NT2/D1 (cell line): ENCODE results near the gene SAFB.

Experiments
- DNase-seq: peaks from one replicate; pipeline ENCODE4 v3.0.0-alpha.2; 2011; ENCODE audit warnings: low read depth, low spot score
- H3K27me3 ChIP-seq: 2 replicates; pipeline ENCODE4 v1.6.0; 2011; ENCODE audit warnings: mild to moderate bottlenecking; ENCODE audit not compliant: insufficient read length, insufficient read depth
- H3K36me3 ChIP-seq: 2 replicates; pipeline ENCODE4 v1.6.1; 2011; ENCODE audit warnings: mild to moderate bottlenecking, low read length, mixed read lengths; ENCODE audit not compliant: insufficient read depth, insufficient read length
- H3K4me1 ChIP-seq: 2 replicates; pipeline ENCODE4 v1.5.1; 2011; ENCODE audit not compliant: insufficient read depth, insufficient read length
- H3K4me3 ChIP-seq: 2 replicates; pipeline ENCODE4 v1.5.1; 2011; ENCODE audit warnings: low read depth; ENCODE audit not compliant: insufficient read length
- H3K9ac ChIP-seq: 2 replicates; pipeline ENCODE4 v1.6.0; 2011; ENCODE audit warnings: low read depth; ENCODE audit not compliant: insufficient read length
- H3K9me3 ChIP-seq: 2 replicates; pipeline ENCODE4 v1.5.1; 2011; ENCODE audit warnings: mild to moderate bottlenecking, low read length; ENCODE audit not compliant: insufficient read depth
- SUZ12 ChIP-seq: IDR thresholded peaks from 2 replicates; pipeline ENCODE4 v1.6.1; 2011; ENCODE audit not compliant: insufficient read length, insufficient read depth; ENCODE audit errors: extremely low read depth
- YY1 ChIP-seq: IDR thresholded peaks from 2 replicates; pipeline ENCODE4 v1.6.1; 2011; ENCODE audit not compliant: insufficient read length, insufficient read depth
- ZNF274 ChIP-seq: IDR thresholded peaks from 2 replicates; pipeline ENCODE4 v1.6.1; 2011; ENCODE audit warnings: mild to moderate bottlenecking, low read depth, low read length

SAFB gene

GRCh38 chr19:5628461-5628860 is 5.6 kb downstream of the SAFB start:
- H3K4me1 ChIP-seq = peaks cover 9% of the 10 kb centered on the region
- no peak overlapping the region for H3K9ac ChIP-seq
- DNase-seq = no peak
- no peak overlapping the region for H3K4me3 ChIP-seq
- H3K9me3 ChIP-seq = no peaks in the 10 kb centered on the region
- no peaks in the 10 kb centered on the region for H3K27me3 ChIP-seq
- peaks cover 91% of the 10 kb centered on the region for H3K36me3 ChIP-seq
- no peak for TF ChIP-seq YY1
- no peak for TF ChIP-seq SUZ12
- no peak for TF ChIP-seq ZNF274

DNA sequence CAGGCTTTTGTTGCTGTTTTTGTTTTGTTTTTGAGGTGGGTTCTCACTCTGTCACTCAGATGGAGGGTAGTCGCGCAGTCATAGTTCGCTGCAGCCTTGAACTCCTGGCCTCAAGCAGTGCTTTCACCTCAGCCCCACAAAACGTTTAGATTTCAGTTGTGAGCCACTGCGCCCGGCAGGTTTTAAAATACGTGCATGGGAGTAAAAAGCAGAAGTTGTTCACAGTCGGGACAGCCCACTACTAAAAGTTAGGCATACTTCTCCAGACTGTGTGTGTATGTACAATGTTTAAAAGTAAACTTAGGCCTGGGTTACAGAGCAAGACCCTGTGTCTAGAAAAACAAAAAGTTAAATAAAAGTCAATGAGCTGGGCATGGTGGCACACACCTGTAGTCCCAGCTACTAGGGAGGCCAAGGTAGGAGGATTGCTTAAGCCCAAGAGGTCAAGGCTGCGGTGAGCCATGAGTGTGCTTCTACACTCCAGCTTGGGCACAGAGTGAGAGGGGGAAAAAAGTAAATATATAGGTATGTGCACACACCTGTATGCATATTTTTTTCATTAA is 6.1 kb downstream of the SAFB start:
- H3K4me3 ChIP-seq = no peak overlapping the region
- no peaks in the 10 kb centered on the region for H3K9me3 ChIP-seq
- peaks cover 92% of the 10 kb centered on the region for H3K36me3 ChIP-seq
- H3K27me3 ChIP-seq = no peaks in the 10 kb centered on the region
- H3K9ac ChIP-seq = no peak overlapping the region
- H3K4me1 ChIP-seq = peaks cover 9% of the 10 kb centered on the region
- no peak for TF ChIP-seq YY1
- TF ChIP-seq SUZ12 = no peak
- TF ChIP-seq ZNF274 = no peak
- DNase-seq = no peak

DNA sequence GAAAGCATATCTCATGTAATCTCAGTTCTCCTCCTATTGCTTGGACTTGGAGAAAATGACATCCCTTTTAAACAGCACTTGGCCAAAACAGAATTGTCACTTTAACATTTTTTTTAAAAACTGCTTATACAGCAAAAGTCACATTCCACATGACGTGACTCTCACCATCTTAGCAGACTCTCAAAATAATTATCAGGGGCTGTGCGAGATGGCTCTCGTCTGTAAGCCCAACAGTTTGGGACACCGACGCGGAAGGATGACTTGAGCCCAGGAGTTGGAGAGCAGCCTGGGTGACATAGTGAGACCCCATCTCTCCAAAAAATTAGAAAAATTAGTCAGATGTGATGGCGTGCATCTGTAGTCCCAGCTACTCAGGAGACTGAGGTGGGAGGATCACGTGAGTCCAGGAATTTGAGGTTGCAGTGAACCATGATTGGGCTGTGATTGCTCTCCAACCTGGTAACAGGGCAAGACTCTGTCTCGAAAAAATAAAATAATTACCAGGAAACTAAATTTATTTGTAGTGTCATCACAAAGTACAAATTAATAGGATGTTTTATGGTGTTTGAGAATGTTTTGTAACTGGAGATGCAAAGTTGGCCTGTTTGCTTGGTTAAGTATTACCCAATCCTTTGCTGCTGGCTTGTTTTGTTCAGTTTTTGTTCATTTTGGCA is 8.8 kb downstream of the SAFB start:
- no peaks in the 10 kb centered on the region for H3K27me3 ChIP-seq
- peaks cover 81% of the 10 kb centered on the region for H3K36me3 ChIP-seq

DNA sequence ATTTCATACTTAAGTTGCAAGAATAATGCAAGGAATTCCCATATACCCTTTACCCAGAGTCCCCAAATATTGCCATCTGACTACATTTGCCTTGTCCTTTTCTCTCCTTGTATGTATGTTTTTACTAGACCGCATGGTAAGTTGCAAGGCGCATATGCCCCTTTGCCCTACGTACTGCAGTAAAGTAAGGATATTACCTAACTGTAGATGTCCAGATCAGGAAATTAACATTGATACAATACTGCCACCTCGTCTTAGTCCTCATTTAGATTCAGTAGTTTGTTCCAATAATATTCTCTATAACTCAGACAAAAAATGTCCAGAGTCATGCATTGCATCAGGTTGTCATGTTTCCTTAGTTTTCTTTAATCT is 9.3 kb downstream of the SAFB start:
- no peak for TF ChIP-seq ZNF274
- no peak for TF ChIP-seq SUZ12
- no peak for TF ChIP-seq YY1
- peaks cover 5% of the 10 kb centered on the region for H3K4me1 ChIP-seq
- DNase-seq = no peak
- no peaks in the 10 kb centered on the region for H3K9me3 ChIP-seq
- H3K4me3 ChIP-seq = no peak overlapping the region
- H3K9ac ChIP-seq = no peak overlapping the region
- H3K27me3 ChIP-seq = no peaks in the 10 kb centered on the region
- peaks cover 79% of the 10 kb centered on the region for H3K36me3 ChIP-seq

More for the DNA sequence above, 8.8 kb downstream of the SAFB start:
- no peaks in the 10 kb centered on the region for H3K9me3 ChIP-seq
- no peak for DNase-seq
- no peak overlapping the region for H3K4me3 ChIP-seq
- TF ChIP-seq SUZ12 = no peak
- no peak for TF ChIP-seq ZNF274
- no peak for TF ChIP-seq YY1
- peaks cover 9% of the 10 kb centered on the region for H3K4me1 ChIP-seq
- no peak overlapping the region for H3K9ac ChIP-seq

GRCh38 chr19:5632657-5633056 is 9.8 kb downstream of the SAFB start:
- peaks cover 1% of the 10 kb centered on the region for H3K4me1 ChIP-seq

GRCh38 chr19:5635427-5635826 is 12.5 kb downstream of the SAFB start:
- TF ChIP-seq YY1 = no peak
- no peak for TF ChIP-seq ZNF274
- no peak for TF ChIP-seq SUZ12
- Histone ChIP-seq H3K9ac (no peak overlapping the region), H3K36me3 (peaks cover 60% of the 10 kb centered on the region), H3K27me3 (no peaks in the 10 kb centered on the region), H3K4me1 (no peaks in the 10 kb centered on the region), H3K9me3 (no peaks in the 10 kb centered on the region), H3K4me3 (no peak overlapping the region)
- no peak for DNase-seq

More at GRCh38 chr19:5632657-5633056, 9.8 kb downstream of the SAFB start:
- no peaks in the 10 kb centered on the region for H3K27me3 ChIP-seq
- H3K9ac ChIP-seq = no peak overlapping the region
- H3K9me3 ChIP-seq = no peaks in the 10 kb centered on the region
- H3K36me3 ChIP-seq = peaks cover 79% of the 10 kb centered on the region
- no peak for TF ChIP-seq ZNF274
- TF ChIP-seq SUZ12 = no peak
- TF ChIP-seq YY1 = no peak
- DNase-seq = no peak
- no peak overlapping the region for H3K4me3 ChIP-seq

GRCh38 chr19:5637971-5638370 is 15.1 kb downstream of the SAFB start:
- no peaks in the 10 kb centered on the region for H3K9me3 ChIP-seq
- no peaks in the 10 kb centered on the region for H3K27me3 ChIP-seq
- H3K4me1 ChIP-seq = no peaks in the 10 kb centered on the region
- no peak for DNase-seq
- no peak overlapping the region for H3K4me3 ChIP-seq
- no peak overlapping the region for H3K9ac ChIP-seq
- no peak for TF ChIP-seq SUZ12
- no peak for TF ChIP-seq YY1
- TF ChIP-seq ZNF274 = no peak
- H3K36me3 ChIP-seq = peaks cover 59% of the 10 kb centered on the region
